ENCODE data around the gene OR52A1. TPM values are rescaled to one million over a fixed set of nuclear protein-coding genes. Genes with fewer than 3 reads are reported as not detected.

Gene OR52A1
- total RNA-seq, result not detected

DNA sequence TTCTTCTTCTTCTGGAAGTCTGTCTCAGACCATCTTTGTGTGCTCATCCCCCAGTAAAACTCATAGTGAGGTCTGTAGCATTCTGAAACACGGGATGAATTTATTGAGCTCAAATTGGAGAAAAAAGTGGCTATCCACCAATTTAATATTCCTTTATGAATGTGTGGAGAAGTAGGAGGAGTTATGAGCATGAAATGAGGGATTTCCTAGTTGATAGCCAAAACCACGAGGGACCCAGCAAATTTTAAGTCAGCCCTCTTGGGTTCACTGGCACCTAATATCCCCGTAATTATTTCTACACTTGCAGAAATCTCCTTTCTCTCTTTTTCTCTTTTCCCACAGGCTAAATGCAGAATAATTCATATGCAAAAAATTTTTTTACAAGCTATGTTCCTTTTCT is at the start of gene OR52A1:
Gene OR52A1, minus strand, starts transcription at position 101 of the 400 bp plus-strand sequence. CDS start 2,388 bp downstream, outside the sequence.
- Histone ChIP-seq H3K36me3 (no peaks in the 10 kb centered on the region), H3K9me3 (no peaks in the 10 kb centered on the region), H3K4me1 (no peaks in the 10 kb centered on the region), H3K27me3 (no peaks in the 10 kb centered on the region), H3K4me3 (no peak within 1 kb of the TSS), H3K27ac (no peak within 1 kb of the TSS)
- TF ChIP-seq POLR2A (IDR thresholded peaks at IDR 0.05), result no peak
- TF ChIP-seq, protein P1, sequence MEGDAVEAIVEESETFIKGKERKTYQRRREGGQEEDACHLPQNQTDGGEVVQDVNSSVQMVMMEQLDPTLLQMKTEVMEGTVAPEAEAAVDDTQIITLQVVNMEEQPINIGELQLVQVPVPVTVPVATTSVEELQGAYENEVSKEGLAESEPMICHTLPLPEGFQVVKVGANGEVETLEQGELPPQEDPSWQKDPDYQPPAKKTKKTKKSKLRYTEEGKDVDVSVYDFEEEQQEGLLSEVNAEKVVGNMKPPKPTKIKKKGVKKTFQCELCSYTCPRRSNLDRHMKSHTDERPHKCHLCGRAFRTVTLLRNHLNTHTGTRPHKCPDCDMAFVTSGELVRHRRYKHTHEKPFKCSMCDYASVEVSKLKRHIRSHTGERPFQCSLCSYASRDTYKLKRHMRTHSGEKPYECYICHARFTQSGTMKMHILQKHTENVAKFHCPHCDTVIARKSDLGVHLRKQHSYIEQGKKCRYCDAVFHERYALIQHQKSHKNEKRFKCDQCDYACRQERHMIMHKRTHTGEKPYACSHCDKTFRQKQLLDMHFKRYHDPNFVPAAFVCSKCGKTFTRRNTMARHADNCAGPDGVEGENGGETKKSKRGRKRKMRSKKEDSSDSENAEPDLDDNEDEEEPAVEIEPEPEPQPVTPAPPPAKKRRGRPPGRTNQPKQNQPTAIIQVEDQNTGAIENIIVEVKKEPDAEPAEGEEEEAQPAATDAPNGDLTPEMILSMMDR (IDR thresholded peaks at IDR 0.05), result no peak
- intact Hi-C loops (cut with DNase I), result no loop called here
- DNase-seq, result no peak
- 49 to 62% methylated on average over 3 of the region's 3 CpGs for WGBS, 2 donors

DNA sequence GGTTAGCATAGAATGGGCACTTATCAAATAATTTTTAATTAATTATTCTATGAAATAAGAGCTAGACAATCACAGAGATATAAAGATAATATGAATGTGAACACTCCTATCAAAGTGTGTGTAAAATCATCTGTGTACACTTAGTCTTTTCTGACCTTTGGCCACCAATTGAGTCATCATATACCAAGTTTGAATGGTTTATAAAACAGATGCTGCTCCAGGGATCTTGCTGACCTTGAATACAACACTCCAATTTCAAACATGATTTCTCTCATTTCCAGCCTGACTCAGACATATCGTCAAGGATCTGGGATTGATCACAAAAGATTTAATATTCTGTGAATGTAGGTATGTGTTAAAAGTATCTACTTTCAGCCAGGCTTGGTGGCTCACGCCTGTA is 48.8 kb upstream of the OR52A1 start:
- Histone ChIP-seq H3K36me3 (no peaks in the 10 kb centered on the region), H3K9me3 (no peaks in the 10 kb centered on the region), H3K27me3 (no peaks in the 10 kb centered on the region), H3K27ac (no peak overlapping the region), H3K4me3 (no peak overlapping the region), H3K4me1 (no peaks in the 10 kb centered on the region)
- intact Hi-C loops (cut with DNase I), result no loop called here
- WGBS, 2 donors, result 80 to 82% methylated on average over 2 of the region's 2 CpGs
- TF ChIP-seq, protein P1 (IDR thresholded peaks at IDR 0.05), result no peak
- TF ChIP-seq POLR2A (IDR thresholded peaks at IDR 0.05), result no peak
- no peak for DNase-seq

DNA sequence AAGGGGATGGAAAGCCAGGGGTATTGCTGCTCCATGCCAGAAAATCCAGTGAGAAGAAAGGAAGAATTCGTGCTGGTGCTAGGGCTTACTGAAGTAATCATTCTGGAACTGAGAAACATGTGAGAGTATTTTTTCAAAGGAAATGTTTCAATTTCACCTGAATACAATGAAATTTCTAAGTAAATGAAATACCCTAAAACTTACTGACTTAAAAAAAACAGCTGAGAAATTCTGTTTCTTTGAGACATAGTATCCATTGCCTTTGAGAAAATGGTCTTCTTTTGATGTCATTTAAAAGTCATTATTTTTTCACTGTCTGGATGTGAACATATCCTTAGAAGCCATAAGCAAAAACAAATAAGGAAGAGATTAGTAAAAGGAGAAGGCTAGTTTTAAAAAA is 46.0 kb upstream of the OR52A1 start, which contains the start of gene OR51V1:
Gene OR51V1, minus strand, starts transcription at position 101 of the 400 bp plus-strand sequence. Its CDS starts 0 bp downstream, at position 101.
- 43 to 44% methylated on average over 1 of the region's 1 CpG for WGBS, 2 donors
- no peak within 1 kb of the TSS for H3K27ac ChIP-seq
- H3K27me3 ChIP-seq, result no peaks in the 10 kb centered on the region
- intact Hi-C loops (cut with DNase I), result no loop called here
- no peaks in the 10 kb centered on the region for H3K9me3 ChIP-seq
- no peak within 1 kb of the TSS for H3K4me3 ChIP-seq
- no peak for DNase-seq
- TF ChIP-seq, protein P1 (IDR thresholded peaks at IDR 0.05), result no peak
- no peak for TF ChIP-seq POLR2A (IDR thresholded peaks at IDR 0.05)
- H3K4me1 ChIP-seq, result no peaks in the 10 kb centered on the region
- no peaks in the 10 kb centered on the region for H3K36me3 ChIP-seq

DNA sequence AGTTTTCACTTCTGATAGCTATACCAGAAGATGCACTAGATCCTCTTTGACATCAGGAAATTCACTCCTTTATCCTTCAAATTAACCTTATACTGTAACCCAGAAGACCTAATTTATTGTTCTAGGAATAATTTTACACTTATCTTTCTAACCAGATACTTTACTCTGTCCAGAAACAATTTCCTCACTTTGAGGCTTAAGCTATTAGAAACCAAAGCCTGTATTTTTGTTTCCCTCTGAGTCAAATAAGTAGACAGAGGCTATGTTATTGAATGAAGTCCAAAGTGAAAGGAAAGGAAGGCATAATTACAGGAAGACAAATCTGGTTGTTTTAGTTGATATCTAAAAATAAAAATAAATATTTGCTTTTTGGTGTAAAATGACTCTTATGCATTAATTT is 43.7 kb upstream of the OR52A1 start:
- Histone ChIP-seq H3K9me3 (no peaks in the 10 kb centered on the region), H3K4me3 (no peak overlapping the region), H3K4me1 (no peaks in the 10 kb centered on the region), H3K27ac (no peak overlapping the region), H3K27me3 (no peaks in the 10 kb centered on the region), H3K36me3 (no peaks in the 10 kb centered on the region)
- no peak for TF ChIP-seq POLR2A (IDR thresholded peaks at IDR 0.05)
- TF ChIP-seq, protein P1 (IDR thresholded peaks at IDR 0.05), result no peak
- DNase-seq, result no peak
- intact Hi-C loops (cut with DNase I), result no loop called here

DNA sequence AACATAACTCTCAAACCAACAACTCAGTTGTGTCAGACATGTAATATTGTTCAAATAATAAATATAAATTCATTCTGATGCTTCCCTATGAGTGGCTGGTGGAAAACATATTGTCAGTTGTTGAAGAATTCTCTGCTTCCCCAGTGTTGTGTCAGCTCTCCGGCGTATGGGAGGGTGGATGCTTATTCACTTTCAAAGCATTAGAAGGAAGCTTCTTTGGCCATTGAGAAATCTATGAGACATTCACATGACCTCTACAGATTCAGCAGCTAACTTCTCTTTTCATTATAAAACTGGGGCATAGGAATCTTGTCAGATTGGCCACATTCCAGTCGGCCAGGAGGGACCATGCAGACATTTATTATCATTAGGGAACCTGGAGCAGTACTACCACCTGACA is 43.0 kb upstream of the OR52A1 start:
- H3K4me1 ChIP-seq, result no peaks in the 10 kb centered on the region
- no peak for TF ChIP-seq POLR2A (IDR thresholded peaks at IDR 0.05)
- TF ChIP-seq, protein P1 (IDR thresholded peaks at IDR 0.05), result no peak
- H3K4me3 ChIP-seq, result no peak overlapping the region
- WGBS, 2 donors, result 63 to 67% methylated on average over 3 of the region's 3 CpGs
- DNase-seq, result no peak
- no peaks in the 10 kb centered on the region for H3K9me3 ChIP-seq
- intact Hi-C loops (cut with DNase I), result no loop called here
- H3K27me3 ChIP-seq, result no peaks in the 10 kb centered on the region
- H3K36me3 ChIP-seq, result no peaks in the 10 kb centered on the region
- H3K27ac ChIP-seq, result no peak overlapping the region
